Thoracic aorta (tissue), 2 donors: ENCODE results near the gene CCDC175. TPM values are rescaled to one million over a fixed set of nuclear protein-coding genes. Genes with fewer than 3 reads are reported as not detected.

Source experiments
- ATAC-seq: fragments of 150-250 bp; one replicate; pipeline ENCODE4 v1.8.0; 2017; ENCODE audit warnings: low read depth; ENCODE audit not compliant: insufficient number of reproducible peaks, low FRiP score
- DNase-seq: peaks from one replicate; pipeline ENCODE4 v3.0.0-alpha.2; 2020; ENCODE audit warnings: low spot score
- H3K27ac ChIP-seq, 2 donors: fragments of 200-600 bp; sonication (generic); 1 replicate in 1 of 2; 2 replicates in 1 of 2; pipeline ENCODE4 v1.5.1; 2016; ENCODE audit warnings: mild to moderate bottlenecking in 2 of 2, moderate library complexity in 2 of 2
- H3K27me3 ChIP-seq: fragments of 200-600 bp; sonication (generic); replicated peaks from 2 replicates; pipeline ENCODE4 v1.6.0; 2016; ENCODE audit warnings: mild to moderate bottlenecking; ENCODE audit not compliant: insufficient read depth
- H3K36me3 ChIP-seq: fragments of 200-600 bp; sonication (generic); one replicate; pipeline ENCODE4 v1.5.1; 2016
- H3K4me1 ChIP-seq, 2 donors: fragments of 200-600 bp; sonication (generic); 1 replicate in 1 of 2; 2 replicates in 1 of 2; pipeline versions ENCODE4 v1.5.1 to v1.6.0; 2016; ENCODE audit warnings: low read depth in 2 of 2, mild to moderate bottlenecking in 1 of 2; ENCODE audit not compliant: control insufficient read depth in 1 of 2
- H3K4me3 ChIP-seq: fragments of 200-600 bp; sonication (generic); 2 replicates; pipeline ENCODE4 v1.5.1; 2016; ENCODE audit warnings: mild to moderate bottlenecking
- H3K9me3 ChIP-seq: fragments of 200-600 bp; sonication (generic); 2 replicates; pipeline ENCODE4 v1.5.1; 2016
- total RNA-seq, 2 donors: library from RNA; depleted of rRNA; stranded (reverse); fragments of >200 nt; gene quantifications; one replicate each; pipeline versions ENCODE4 v1.1.0 to v1.2.3, GENCODE V29; 2016
- TF ChIP-seq, protein P1 (sequence below): fragments of 200-600 bp; sonication (generic); IDR thresholded peaks from one replicate; pipeline ENCODE4 v1.5.1; 2019; ENCODE audit warnings: antibody characterized with exemption

Gene CCDC175
- total RNA-seq, 2 donors from 2014 or later: 0.78 TPM; not detected in 1

DNA sequence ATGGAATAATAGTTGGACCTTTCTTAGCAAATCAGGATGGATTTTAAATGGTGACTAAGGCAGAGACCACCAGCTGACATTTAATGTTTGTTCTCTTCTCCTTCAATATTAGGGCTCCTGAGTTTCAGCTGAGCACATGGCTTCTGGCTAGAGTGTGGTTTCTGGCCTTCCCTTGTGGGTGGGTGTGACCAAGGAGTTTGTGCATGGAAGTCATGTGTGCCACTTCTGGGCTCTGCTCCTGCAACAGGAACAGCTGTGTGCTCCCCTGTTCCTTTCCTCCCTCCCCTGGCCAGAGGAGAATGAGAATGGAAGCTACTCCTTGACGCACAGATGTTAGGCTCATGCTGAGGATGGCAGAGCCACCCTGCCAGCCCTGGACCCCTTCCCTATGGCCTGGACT is 44.2 kb downstream of the CCDC175 start:
- Histone ChIP-seq H3K4me3 (no peak overlapping the region), H3K4me1 (no peaks in the 10 kb centered on the region), H3K27ac (no peak overlapping the region), H3K27me3 (no peaks in the 10 kb centered on the region), H3K36me3 (no peaks in the 10 kb centered on the region), H3K9me3 (no peaks in the 10 kb centered on the region)
- no peak for ATAC-seq
- no peak for DNase-seq
- TF ChIP-seq, protein P1, sequence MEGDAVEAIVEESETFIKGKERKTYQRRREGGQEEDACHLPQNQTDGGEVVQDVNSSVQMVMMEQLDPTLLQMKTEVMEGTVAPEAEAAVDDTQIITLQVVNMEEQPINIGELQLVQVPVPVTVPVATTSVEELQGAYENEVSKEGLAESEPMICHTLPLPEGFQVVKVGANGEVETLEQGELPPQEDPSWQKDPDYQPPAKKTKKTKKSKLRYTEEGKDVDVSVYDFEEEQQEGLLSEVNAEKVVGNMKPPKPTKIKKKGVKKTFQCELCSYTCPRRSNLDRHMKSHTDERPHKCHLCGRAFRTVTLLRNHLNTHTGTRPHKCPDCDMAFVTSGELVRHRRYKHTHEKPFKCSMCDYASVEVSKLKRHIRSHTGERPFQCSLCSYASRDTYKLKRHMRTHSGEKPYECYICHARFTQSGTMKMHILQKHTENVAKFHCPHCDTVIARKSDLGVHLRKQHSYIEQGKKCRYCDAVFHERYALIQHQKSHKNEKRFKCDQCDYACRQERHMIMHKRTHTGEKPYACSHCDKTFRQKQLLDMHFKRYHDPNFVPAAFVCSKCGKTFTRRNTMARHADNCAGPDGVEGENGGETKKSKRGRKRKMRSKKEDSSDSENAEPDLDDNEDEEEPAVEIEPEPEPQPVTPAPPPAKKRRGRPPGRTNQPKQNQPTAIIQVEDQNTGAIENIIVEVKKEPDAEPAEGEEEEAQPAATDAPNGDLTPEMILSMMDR: no peak

DNA sequence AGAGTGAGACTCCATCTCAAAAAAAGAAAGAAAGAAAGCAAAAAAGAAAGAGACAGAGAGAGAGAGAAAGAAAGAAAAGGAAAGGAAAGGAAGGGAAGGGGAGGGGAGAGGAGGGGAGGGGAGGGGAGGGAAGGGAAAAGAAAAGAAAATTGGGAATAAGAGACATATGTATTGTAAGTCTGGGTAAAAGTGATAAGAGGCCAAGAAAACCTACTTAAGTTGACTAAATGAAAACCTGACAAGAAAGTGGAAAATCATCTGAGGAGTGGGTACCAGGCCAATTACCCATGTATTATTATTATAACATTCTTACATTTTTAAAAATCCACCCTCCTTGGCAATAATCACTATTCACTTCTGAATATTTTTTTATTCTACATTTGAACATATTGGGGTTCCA is 46.3 kb downstream of the CCDC175 start:
- Histone ChIP-seq H3K27ac (no peak overlapping the region), H3K27me3 (no peaks in the 10 kb centered on the region), H3K4me1 (no peaks in the 10 kb centered on the region), H3K36me3 (no peaks in the 10 kb centered on the region), H3K4me3 (no peak overlapping the region), H3K9me3 (no peaks in the 10 kb centered on the region)
- no peak for DNase-seq
- no peak for ATAC-seq
- TF ChIP-seq, protein P1: no peak

DNA sequence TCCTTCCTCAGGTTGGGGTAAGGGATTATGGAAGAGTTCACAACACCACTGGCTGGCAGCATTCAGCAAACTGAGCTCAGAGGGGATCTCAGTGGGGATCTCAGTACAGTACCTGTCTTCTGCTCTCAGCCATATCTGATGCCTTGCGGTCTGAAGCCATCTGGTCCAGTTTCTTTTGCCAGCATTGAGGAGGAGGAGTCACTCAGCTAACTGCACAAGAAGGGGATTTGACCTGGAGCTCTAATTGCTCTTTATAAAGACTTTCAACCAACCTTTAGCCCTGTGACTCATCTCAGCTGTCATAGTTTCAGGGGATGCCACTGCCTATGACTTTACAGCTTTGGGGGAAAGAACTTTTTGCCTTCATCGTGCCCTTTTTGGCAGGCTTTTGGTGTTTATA is 47.4 kb downstream of the CCDC175 start:
- Histone ChIP-seq H3K4me3 (no peak overlapping the region), H3K9me3 (no peaks in the 10 kb centered on the region), H3K36me3 (no peaks in the 10 kb centered on the region), H3K27ac (no peak overlapping the region), H3K4me1 (no peaks in the 10 kb centered on the region), H3K27me3 (no peaks in the 10 kb centered on the region)
- TF ChIP-seq, protein P1: no peak
- no peak for ATAC-seq
- no peak for DNase-seq

DNA sequence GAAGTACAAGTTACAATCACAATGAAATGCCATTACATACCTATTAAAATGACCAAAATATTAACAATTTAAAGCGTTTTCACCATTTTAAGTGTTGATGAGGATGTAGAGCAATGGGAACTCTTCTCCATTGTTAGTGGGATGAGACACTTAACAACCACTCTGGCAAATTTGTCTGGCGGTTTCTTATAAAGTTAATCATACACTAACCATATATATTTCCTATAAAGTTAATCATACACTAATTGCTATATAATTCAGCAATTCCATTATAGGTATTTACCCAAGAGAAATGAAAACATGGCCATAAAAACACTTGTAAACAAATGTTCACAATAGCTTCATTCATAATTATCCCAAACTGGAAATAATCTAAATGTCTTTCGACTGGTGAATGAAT is 56.4 kb downstream of the CCDC175 start:
- Histone ChIP-seq H3K4me3 (no peak overlapping the region), H3K27me3 (no peaks in the 10 kb centered on the region), H3K36me3 (no peaks in the 10 kb centered on the region), H3K27ac (no peak overlapping the region), H3K9me3 (no peaks in the 10 kb centered on the region), H3K4me1 (no peaks in the 10 kb centered on the region)
- TF ChIP-seq, protein P1: no peak
- no peak for DNase-seq
- ATAC-seq: no peak

DNA sequence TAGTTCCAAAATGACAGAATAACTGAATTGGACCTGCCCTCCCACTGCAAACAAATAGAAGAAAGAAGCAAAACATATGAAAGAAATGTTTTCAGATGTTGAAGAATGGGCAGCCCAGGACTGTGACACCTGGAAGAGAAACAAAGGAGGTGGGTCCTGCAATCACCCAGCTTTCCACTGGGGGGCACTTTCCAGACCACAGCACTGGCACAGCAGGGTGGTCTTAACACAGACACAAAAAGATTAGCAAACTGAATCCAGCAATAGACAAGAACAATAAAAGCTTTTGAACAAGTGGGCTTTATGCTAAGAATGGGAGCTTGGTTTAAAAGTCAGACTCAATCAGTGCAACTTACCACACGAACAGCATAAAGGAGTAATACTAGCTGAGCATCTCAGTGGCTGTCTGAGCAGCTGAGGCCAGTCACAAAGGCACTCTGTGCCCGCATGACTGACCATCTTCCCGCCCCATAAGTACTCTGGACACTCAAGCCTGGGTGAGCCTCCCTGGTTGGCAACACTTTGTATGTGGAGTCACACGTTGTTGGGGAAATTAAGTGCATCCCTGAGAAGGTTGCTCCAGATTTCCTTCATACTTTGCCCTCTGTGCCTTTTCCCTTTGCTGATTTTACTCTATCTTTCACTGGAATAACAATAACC is 64.6 kb downstream of the CCDC175 start:
- DNase-seq: no peak
- TF ChIP-seq, protein P1: no peak

More for the DNA sequence above, 64.6 kb downstream of the CCDC175 start:
- Histone ChIP-seq H3K9me3 (no peaks in the 10 kb centered on the region), H3K4me1 (no peaks in the 10 kb centered on the region), H3K27ac (no peak overlapping the region), H3K27me3 (no peaks in the 10 kb centered on the region), H3K36me3 (no peaks in the 10 kb centered on the region), H3K4me3 (no peak overlapping the region)
- ATAC-seq: no peak
